Mesothelial cell of epicardium (in vitro differentiated cells): Measurements from ENCODE around the gene ZNF658. TPM values are rescaled to one million over a fixed set of nuclear protein-coding genes. Genes with fewer than 3 reads are reported as not detected.
"Not testable (repeated sequence)": the region's sequence is repeated elsewhere in the genome, so short reads cannot be mapped to it uniquely, and the experiment has no call there.

Experiments used
- DNase-seq, 2 experiments: peaks; one replicate each; pipeline ENCODE4 v3.0.0; 2021; ENCODE audit warnings: low spot score in 2 of 2; ENCODE audit not compliant: unreplicated experiment in 2 of 2
- H3K27ac Mint-ChIP-seq: 2 replicates; pipeline ENCODE4 v1.8.0; 2021; ENCODE audit warnings: mixed read lengths
- H3K27me3 Mint-ChIP-seq: 2 replicates; pipeline ENCODE4 v1.8.0; 2021; ENCODE audit warnings: low read depth, mixed read lengths
- H3K36me3 Mint-ChIP-seq: 2 replicates; pipeline ENCODE4 v1.8.0; 2021; ENCODE audit warnings: mixed read lengths
- H3K4me1 Mint-ChIP-seq: 2 replicates; pipeline ENCODE4 v1.8.0; 2021; ENCODE audit warnings: mixed read lengths
- H3K4me3 Mint-ChIP-seq: 2 replicates; pipeline ENCODE4 v1.8.0; 2021; ENCODE audit warnings: mild to moderate bottlenecking, moderate library complexity, mixed read lengths
- H3K9me3 Mint-ChIP-seq: 2 replicates; pipeline ENCODE4 v1.8.0; 2021; ENCODE audit warnings: mixed read lengths
- total RNA-seq: library from RNA; stranded (reverse); gene quantifications from 3 replicates; pipeline ENCODE4 v1.2.1, GENCODE V29; 2021

The ZNF658 gene
- total RNA-seq, 1 donor from 2014 or later = 6.0 TPM

DNA sequence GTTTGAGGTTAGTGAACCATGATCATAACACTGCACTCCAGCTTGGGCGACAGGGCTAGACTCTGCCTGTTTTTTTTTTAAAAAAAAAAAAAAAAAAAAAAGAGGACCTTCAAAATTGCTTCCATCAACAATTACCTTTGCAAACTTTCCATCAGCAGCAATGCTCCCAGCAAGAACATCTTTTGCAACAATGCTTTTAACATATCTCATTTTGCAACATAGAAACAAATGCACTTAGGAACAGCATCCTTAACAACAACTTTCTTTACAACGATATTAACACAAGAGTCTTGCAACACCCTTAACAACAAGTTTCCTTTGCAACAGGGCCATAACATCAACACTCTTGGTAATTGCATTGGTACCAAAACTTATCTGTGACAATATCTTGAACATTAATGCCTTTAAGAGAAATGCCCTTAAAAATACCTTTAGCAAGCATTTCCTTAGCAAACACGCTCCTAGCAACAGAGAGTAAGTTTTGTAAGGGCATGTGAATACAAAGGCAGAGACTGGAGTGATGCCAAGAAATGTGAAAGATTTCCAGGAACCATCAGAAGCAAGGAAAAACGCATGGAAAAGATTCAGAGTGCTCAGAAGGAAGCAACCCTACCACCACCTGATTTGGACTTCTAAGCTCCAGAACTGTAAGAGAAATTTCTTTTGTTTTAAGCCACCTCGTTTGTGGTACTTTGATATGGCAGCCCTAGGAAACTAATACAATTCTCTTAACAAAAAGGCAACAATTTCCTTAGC is 42.1 kb downstream of the ZNF658 start:
- not testable (repeated sequence) for H3K36me3 Mint-ChIP-seq, H3K27me3 Mint-ChIP-seq, H3K27ac Mint-ChIP-seq, DNase-seq, H3K9me3 Mint-ChIP-seq, H3K4me1 Mint-ChIP-seq, H3K4me3 Mint-ChIP-seq

DNA sequence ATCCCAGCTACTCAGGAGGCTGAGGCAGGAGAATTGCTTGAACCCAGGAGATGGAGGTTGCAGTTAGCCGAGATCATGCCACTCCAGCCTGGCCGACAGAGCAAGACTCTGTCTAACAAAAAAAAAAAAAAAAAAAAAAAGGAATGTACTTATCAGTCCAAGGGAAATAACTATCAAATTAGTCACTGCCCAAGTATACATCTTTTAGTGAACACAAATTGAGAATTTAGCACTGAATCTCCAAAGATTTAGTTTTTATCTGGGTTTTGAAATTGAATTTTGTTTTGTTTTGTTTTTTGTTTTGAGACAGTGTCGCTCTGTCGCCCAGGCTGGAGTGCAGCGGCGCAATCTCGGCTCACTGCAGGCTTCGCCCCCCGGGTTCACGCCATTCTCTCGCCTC is 52.1 kb downstream of the ZNF658 start:
- H3K27ac Mint-ChIP-seq, H3K4me3 Mint-ChIP-seq, H3K36me3 Mint-ChIP-seq, DNase-seq, H3K9me3 Mint-ChIP-seq, H3K27me3 Mint-ChIP-seq, H3K4me1 Mint-ChIP-seq: not testable (repeated sequence)

Other genes with a start within 250 kb of the ZNF658 start
- not detected in 3 replicates for gene SPATA31A3, start 91.8 kb downstream of the ZNF658 start, total RNA-seq